Measurements from ENCODE around the gene NOBOX.
"Not testable (repeated sequence)": the region's sequence is repeated elsewhere in the genome, so short reads cannot be mapped to it uniquely, and the experiment has no call there.

GRCh38 chr7:144356185-144356584, 47.3 kb downstream of the NOBOX start:
- TF ChIP-seq EZH2 (IDR thresholded peaks at IDR 0.05; ENCODE audit: low read length, missing control alignments); CTCF (conservative IDR thresholded peaks at IDR 0.05 in 1 of 2, IDR thresholded peaks at IDR 0.05 in 1 of 2; ENCODE audit: low read depth in 1 of 2, low read length in 2 of 2): not testable (repeated sequence)
